ENCODE measurements around the gene ADGRB2.

ADGRB2 gene

DNA sequence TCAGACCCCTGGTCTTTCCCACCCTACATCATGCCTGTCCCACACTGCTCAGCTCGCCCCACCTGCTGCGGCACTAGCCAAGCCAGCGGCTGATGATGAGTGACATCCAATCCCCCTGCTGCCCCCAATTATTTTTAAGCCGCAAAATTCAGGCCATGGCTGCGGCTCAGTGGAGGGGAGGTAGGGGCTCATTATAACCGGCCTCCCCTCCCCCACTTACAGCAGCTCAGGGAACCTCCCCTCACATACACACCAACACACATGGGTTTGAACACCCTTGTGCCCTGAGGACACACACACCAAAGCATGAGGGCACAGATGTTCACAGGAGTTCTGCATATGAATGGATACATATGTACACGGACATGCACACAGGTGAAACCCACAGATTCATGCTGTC lies 5.3 kb downstream of the ADGRB2 start:
- intact Hi-C loops (cut with DNase I), result no loop called here

DNA sequence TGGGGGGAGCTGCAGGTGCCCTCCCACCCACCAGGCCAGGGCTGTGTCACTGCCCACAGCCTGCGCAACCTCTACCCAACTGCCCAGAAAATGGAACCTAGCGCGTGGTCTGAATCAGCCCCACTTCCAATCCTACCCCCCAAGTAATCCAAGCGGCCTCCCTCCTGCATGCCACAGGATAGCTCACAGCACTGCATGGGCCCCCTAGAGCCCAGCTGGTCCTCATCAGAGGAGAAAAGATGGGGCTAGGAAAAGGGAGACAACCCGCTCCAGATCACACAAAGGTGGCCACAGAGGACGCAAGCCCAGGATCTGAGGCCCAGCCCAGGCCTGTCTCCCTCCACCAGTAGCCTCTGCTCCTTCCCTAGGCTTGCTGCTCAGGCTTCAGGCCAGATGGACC lies 6.2 kb downstream of the ADGRB2 start:
- DNase-seq, result no peak
- intact Hi-C loops (cut with DNase I), result no loop called here

More for the DNA sequence above, 5.3 kb downstream of the ADGRB2 start:
- DNase-seq, result no peak

DNA sequence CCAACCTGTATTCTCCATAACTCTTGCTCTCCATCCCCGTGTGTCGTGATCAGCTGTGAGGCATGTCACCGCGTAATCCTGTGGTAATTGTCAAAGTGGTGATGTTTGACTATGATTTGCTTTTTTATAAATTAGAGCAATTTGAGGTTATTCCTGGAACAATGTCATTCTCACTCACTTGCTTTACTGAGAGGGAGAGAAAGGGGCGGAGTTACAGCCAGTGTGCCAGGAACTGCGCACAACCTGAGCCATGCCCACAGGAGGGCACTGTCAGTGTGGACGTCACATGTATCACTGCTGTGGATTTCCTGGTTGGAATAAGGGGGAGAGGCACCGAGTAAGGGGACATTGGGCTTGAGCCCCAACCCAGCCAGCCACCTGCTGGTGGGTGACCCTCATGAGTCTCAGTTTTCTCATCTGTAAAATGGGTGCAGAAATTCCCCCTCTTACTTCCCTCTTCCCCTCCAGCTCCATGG lies 6.9 kb downstream of the ADGRB2 start:
- intact Hi-C loops (cut with DNase I), result no loop called here
- peak in 28 of 42 donors; percentile 38 to 85 (median 63) for DNase-seq

DNA sequence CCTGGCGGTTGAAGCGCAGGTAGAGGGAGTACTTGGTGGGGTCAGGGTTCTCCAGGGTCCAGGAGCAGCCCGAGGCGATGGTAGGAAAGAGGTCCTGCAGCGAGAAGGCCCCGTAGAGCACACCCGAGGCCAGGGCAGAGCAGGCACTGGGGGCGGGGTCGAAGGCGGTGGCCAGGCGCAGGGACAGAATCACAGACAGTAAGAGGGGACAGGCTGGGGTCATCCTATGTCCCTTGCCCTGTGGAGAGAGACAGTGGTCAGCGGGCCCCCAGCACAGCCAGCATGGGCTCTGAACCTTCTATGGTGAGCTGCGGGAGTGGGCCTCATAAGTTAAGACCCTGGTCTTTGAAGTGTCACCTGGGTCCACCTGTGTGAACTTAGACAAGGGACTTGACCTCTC lies 7.6 kb downstream of the ADGRB2 start:
- intact Hi-C loops (cut with DNase I), result no loop called here
- no peak for DNase-seq

DNA sequence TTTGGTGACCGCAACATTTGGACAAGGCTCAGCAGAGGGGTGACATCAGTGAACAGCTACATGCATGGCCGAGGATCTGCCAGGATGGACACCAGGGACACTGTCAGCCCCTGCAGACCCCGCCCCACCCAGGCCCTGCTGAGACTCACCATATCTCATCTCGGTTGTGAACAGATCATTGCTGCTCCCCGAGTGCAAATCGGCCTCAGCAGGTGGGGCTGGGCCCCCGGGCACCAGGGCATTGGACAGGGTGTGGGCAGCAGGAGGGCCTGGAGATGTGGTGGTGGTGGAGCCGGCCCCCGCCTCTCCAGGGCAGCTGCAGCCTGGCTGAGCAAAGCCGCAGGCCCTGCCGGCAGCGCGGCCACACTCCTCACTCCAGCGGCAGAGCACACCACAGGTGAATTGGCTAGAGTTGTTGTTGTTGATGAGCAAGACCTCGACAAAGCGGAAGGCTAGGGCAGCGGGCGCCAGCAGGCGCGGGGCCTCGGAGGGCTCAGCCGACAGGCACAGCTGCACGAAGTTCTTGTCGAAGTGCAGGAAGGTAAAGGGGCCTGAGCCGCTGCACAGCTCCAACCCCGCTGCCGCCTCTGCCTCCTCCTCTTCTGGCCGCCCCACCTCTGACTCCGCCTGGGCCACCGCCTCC lies 8.2 kb downstream of the ADGRB2 start:
- intact Hi-C loops (cut with DNase I), result no loop called here
- DNase-seq, result no peak

DNA sequence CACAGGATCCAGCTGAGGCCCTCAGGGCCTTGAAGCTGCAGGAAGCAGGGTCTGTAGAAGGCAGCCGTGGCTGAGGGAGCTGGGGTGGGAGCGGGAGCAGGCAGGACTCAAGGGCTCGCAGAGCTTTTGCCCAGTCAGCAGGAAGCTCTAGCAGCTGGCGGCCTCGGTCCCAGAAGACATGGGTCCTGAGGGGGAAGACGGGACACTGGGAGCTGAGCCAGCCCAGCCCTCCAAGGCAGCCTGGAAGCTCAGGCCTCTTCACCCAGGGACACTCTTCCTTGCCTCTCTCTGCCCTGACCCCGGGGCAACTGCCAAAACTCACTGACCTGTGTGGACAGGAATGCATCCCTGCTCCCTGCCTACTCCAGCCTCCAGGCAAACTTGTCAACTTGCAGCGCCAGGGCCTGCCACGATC lies 8.9 kb downstream of the ADGRB2 start:
- DNase-seq, result peak in 3 of 42 donors; percentile 30 to 66 (median 40)
- intact Hi-C loops (cut with DNase I), result no loop called here

DNA sequence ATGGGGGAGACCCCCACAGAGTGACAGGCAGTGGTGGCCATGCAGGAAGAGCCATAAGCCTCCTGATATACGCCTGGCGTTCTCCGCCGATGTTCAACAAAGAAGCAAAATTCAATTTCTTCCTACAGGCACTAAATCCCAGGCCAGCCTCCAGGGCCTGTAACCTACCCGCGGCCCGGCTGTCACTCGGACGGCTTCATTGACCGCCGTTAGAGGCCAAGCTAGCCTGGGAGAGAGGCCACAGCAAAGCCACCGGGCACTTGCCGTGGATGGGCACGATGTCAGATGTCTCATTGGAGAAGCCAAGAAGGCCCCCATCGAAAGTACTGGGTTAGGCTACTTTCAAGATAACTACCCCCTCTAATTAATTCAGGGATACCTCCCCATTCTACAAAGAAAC lies 9.7 kb downstream of the ADGRB2 start:
- intact Hi-C loops (cut with DNase I), result no loop called here
- DNase-seq, result no peak

DNA sequence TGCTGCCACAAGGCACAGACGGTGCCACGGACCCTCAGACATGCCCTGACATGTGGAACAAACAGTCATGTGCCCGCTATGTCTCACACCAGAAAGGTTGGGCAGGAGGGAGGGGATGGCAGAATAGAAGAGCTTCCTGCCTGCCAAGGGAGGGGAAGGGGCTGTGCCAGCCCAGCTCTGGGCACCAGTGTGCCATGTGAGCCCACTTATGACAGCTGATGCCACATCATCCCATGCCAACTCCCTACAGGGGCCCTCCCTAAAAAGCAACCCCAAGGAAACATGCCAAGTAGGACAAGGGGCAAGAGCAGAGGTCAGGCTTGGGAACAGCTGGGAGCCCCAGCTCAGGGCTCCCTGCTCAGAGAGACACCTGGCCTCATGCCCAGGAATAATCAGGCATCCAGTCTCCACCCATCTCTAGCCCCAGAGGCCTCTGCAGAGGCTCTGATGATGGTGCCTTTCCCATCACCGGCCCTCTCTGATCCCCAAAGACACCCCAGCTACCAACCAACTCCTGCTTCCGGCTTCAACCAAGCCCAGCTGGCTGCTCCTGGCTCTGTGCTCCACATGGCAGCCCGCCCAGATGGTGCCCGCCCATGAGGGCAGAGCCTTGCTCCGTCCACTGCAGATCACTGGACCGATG lies 10.3 kb downstream of the ADGRB2 start:
- peak; percentile 78 to 98 (median 93) for DNase-seq

DNA sequence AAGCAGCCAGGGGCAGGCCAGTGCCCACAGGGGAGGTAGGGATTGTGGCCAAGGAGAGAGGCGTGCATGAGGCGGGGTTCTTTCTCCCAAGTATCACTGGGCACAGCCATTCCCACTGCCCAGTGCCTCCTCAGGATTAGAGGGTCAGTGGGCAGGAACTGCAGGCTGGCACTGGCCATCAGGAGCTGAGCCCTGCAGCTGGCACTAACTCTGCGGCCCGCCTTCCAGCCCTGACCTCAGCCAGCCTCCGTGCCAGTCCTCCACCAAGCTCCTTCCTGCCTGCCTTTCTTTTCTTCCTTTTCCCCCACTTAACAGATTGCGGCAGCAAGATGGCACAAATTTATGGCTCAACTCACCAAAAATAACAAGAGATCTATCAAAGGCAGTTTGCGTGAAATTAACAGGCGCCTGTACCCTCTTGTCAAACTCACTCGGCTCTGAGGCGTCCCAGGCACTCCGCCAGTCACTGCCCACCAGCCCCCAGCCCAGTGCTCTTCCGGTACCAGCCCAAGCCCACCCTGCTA lies 11.1 kb downstream of the ADGRB2 start:
- intact Hi-C loops (cut with DNase I), result no loop called here

More for the DNA sequence above, 10.3 kb downstream of the ADGRB2 start:
- intact Hi-C loops (cut with DNase I), result no loop called here

DNA sequence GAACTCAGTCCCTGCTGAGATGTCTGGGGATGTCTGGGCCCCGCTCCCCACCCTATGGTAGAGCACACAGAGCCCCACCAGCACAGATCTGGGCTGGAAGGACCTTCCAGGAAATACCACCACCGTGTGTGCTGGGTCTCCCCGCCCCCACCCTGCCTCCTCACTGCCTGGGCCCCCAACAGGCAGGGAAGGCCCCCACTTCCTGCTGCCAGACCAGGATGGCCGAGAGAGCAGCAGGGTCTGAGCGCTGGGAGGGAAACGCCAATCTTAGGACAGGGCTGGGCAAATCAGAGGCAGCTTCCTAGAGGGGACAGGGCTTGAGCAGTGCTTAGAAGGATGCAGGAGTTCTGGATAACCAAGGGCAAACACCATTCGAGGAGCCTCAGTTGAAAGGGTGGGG lies 11.9 kb downstream of the ADGRB2 start:
- intact Hi-C loops (cut with DNase I), result no loop called here
- DNase-seq, result no peak

More for the DNA sequence above, 11.1 kb downstream of the ADGRB2 start:
- DNase-seq, result peak in 31 of 42 donors; percentile 36 to 81 (median 61)

DNA sequence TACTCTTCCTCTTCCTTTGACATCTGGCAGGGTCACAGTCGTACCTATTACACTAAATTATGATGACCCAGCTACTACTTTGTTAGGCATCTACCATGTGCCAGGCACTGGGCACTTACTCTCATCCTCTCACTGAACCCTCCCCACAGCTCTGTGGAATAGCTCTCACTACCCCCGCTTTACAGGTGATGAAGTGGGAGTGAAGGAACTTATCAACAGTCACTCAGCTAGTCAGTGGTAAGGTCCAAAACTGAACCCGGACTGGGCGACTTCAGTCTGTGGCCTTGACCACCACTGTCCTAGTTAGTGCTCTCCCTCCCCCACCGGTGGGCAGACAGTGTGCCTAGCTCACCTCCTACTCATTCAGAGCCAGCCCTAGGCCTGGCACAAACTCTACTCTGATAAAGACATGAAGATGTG lies 12.3 kb downstream of the ADGRB2 start:
- intact Hi-C loops (cut with DNase I), result no loop called here
- peak in 1 of 42 donors; percentile 55 for DNase-seq

DNA sequence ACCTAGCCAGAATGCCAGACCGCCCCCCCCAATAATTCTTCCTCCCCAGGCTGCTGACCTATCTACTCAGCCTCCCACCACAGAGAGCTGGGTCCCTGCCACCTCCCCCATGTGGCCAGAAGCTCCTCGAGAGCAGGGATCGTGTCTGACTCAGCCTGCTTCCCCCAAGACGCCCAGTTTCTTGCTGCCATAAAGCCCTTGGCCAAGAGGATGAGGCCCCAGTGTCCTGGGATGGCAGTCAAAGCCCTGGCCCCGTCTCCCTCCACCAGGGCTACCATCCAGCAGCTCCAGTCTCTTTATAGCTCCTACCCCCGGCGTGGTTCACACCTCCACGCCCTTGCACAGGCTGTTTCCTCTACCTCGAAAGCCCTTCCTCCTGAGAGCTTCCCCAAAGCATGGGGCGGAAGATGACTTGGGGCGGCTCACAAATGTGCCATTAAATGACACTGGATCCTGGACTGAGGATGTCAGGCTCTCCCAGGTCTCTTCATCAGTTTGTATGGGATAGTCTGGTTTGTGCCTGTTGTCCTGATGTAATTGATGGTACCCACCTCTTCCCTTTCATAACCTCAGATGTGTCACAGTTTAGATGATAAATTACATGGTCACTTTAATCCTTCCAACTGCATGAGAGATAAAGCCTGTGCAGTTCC lies 13.2 kb downstream of the ADGRB2 start:
- intact Hi-C loops (cut with DNase I), result no loop called here
- DNase-seq, result no peak

DNA sequence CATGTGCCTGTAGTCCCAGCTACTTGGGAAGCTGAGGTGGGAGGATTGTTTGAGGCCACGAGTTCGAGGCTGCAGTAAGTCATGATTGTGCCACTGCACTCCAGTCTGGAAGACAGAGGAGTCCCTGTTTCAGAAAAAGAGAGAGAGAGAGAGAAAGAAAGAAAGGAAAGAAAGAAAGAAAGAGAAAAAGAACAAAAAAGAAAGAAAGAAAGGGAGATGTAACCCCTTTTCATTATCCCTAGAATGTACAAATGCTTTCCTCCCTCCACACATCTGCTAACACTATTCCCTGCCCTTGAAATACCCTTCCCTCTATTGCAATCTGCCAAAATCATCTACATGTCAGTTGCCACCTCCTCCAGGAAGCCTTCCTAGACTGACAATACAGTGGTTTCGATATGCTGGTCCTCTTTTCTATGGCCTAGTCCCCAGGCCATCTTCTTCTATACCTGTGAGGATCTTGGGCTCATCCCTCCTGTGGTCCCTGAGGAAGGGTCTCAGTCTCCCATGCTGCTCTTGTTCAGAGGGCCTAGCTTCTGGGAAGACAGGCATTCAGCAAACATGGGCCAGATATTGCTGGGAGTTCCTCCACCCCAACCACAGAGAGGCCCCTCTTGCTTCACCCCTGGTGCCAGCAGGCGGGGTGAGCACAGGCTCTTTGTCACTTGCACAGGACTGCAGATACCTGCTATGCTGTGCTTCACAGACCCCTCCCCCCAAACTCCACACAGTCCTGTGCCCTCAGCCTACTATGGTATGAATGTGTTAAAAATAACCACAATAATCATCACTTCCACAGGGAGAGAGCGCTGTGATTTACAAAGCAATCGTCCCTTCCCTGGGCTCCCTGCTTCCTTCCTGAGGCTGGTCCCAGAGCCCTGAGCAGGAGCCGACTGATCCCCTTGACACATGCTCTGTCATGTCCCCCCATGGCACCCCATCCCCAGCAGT lies 14.1 kb downstream of the ADGRB2 start:
- DNase-seq, result no peak
- intact Hi-C loops (cut with DNase I), result no loop called here

DNA sequence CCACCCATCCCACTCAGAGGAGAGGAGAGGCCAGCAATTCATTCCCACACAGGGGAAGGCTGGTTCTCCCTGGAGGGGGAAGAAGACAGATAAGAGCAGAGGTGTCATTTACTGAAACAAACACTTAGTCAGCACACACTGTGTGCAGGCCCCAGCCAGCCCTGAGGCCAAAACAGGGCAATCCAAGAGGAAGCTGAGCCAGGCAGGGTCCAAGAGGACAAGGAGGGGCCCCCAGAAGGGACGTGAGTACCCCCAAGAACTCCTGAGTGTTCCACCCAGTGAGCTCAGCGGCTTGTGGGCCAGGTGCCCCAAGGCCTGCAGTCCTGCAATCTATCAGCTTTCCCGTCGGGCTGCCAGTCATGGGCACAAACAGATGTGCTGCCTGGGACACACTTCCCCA lies 15.8 kb downstream of the ADGRB2 start:
- intact Hi-C loops (cut with DNase I), result no loop called here

DNA sequence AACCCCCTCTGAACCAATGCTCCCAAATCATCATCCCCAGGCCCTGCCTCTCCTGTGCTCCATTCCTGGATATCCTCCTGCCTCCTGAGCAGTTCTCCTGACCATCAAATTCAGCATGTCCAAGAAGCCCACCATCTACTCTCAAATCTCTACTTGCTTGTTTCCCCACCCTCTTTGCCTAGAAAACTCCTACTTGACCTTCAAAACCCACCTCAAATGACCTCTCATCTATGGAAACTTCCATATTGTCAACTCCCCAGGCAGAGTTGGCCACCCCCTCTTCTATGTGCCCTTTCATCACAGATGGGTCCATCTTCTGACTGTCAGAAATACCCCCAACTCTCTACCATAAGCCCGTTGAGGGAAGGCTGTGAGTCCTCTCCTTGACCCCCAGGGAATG lies 16.8 kb downstream of the ADGRB2 start:
- no peak for DNase-seq
- intact Hi-C loops (cut with DNase I), result no loop called here

More for the DNA sequence above, 15.8 kb downstream of the ADGRB2 start:
- DNase-seq, result no peak

DNA sequence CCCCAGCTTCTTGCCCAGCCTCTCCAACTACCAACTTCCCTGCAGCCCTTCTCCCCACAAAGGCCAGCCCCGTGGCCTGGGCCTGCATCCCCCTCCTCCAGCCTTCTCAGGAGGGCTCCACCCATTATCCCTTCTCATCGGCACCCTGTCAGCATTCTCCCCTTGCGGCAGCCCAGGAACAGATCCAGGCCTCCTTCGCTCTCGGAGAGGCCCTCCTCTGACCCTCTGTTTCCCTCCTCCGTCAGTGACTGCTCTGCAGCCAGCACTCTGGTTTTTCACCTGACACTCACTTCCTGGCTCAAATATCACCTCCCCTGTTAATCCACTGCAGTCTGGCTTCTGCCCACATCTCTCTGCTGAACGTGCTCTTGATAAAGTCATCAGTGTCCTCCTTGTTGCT lies 17.5 kb downstream of the ADGRB2 start:
- DNase-seq, result no peak
- intact Hi-C loops (cut with DNase I), result no loop called here

DNA sequence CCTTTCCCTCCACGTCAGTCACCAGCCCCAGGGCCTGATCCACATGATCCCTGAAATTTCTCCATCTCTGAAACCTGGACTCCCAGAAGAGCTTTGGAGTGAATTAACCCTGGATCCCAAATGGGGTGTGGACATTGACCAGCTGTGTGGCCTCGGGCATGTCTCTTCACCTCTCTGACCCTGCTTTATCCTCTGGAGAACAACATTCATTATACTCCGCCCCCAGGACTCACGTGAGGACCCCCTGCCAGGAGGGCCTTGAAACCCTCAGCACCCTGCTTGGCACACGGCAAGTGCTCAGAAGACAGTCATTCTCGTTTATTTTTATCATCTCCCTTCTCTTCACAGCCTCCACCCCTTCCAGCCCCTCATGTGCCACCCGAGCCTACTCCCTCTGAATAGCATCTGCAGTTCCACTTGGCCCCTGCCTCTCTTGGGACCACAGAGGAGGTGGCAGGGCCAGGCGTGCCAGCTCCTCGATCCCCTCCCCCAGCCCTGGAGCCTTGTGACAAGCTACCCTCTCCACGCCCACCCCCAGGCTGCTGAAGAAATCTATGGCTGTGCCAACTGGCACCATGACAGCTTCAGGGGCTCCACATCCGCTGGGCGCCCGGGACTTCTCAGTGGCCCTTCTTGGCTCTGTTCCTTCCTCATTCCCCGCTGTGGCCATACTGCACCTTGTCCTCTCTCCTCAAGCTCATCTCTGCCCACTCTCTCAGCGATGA lies 18.0 kb downstream of the ADGRB2 start:
- intact Hi-C loops (cut with DNase I), result no loop called here
- DNase-seq, result peak in 1 of 42 donors; percentile 37

Measured in head of caudate nucleus (tissue), 42 donors.